Hindlimb muscle (tissue), 1 donor: ENCODE results near the gene KRT86. TPM values are rescaled to one million over a fixed set of nuclear protein-coding genes. Genes with fewer than 3 reads are reported as not detected.
A peak's percentile ranks its signal among the peaks of the same experiment; 100 is the strongest.
"Not testable (repeated sequence)": the region's sequence is repeated elsewhere in the genome, so short reads cannot be mapped to it uniquely, and the experiment has no call there.

Experiments used
- DNase-seq: peaks from one replicate; pipeline ENCODE4 v3.0.0-alpha.2; 2013
- polyA plus RNA-seq: library from polyadenylated mRNA; unstranded; fragments of 120-200 nt; gene quantifications from one replicate; pipeline ENCODE4 v1.2.1, GENCODE V29; 2013; ENCODE audit not compliant: insufficient read length

Gene KRT86
- polyA plus RNA-seq, 1 donor: 0.19 TPM

- no peak for DNase-seq
Measured at GRCh38 chr12:52238916-52239646, 35.4 kb upstream of the KRT86 start.

GRCh38 chr12:52239767-52240166 is 34.7 kb upstream of the KRT86 start:
- DNase-seq: no peak

DNA sequence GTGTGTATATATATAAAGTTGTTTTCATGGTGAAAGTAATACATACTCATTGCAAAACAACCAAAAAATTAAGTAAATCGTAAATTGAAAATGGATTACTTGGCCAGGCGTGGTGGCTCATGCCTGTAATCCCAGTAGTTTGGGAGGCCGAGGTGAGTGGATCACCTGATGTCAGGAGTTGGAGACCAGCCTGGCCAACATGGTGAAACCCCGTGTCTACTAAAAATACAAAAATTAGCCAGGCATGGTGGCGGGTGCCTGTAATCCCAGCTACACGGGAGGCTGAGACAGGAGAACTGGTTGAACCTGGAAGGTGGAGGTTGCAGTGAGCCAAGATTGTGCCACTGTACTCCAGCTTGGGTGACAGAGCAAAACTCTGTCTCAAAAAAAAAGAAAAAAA is 34.2 kb upstream of the KRT86 start:
- DNase-seq: not testable (repeated sequence)

GRCh38 chr12:52241205-52241842 is 33.1 kb upstream of the KRT86 start:
- no peak for DNase-seq

GRCh38 chr12:52242442-52243258 is 31.8 kb upstream of the KRT86 start:
- no peak for DNase-seq

DNA sequence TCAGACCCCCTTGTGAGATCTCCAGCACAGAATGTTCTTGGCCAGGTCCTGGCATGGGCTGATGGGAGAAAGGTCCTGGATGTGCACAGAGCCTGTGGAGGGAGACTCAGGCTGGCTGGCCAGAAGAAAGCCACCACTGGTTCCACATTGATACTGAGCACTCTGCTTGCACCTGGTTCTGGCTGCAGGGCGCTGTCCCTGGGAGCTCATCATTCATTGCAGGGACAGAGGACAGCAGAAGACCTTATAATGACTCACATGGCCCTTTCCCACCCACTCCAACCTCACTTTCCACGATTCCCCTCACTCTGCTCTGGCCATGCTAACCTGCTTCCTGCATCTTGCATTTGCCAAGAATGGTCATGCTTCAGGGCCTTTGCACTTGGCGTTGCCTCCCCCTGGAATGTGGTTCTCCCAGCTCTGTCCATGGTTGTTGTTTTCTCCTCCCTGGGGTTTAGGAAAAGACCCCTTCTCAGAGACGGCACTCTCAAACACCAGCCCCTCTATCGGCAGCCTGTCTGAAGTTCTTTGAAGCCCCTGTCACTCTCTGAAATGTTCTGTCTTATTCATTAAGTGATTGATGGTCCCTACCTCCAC is 31.1 kb upstream of the KRT86 start:
- DNase-seq: no peak

- DNase-seq: peak; percentile 31
Measured at GRCh38 chr12:52243856-52244614, 30.4 kb upstream of the KRT86 start.

- no peak for DNase-seq
Measured at GRCh38 chr12:52244615-52244994, 29.8 kb upstream of the KRT86 start.

DNA sequence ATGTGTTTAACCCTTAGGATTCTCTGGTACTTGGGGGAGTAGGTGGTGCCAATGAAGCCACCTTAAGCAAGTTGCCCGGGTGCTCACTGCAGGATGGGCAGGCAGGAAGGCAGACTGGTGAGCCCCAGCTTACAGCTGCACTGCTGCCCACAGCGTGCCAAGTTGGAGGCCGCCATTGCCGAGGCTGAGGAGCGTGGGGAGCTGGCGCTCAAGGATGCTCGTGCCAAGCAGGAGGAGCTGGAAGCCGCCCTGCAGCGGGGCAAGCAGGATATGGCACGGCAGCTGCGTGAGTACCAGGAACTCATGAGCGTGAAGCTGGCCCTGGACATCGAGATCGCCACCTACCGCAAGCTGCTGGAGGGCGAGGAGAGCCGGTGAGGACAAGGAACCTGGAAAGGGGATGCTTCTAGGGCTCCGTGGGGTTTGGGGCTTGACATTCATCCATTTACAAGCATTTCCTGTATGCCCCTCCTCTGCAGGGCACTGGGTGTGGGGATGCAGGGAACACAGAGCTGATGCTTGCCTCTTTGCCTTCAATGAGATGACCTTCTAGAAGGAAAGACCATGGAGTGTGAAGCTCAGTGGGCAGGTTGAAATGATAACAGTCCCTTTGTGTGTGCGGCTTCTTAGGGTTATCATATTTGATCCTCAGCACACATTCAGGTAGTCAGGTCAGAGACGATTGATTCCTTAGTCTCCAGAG is 29.0 kb upstream of the KRT86 start:
- DNase-seq: no peak

DNA sequence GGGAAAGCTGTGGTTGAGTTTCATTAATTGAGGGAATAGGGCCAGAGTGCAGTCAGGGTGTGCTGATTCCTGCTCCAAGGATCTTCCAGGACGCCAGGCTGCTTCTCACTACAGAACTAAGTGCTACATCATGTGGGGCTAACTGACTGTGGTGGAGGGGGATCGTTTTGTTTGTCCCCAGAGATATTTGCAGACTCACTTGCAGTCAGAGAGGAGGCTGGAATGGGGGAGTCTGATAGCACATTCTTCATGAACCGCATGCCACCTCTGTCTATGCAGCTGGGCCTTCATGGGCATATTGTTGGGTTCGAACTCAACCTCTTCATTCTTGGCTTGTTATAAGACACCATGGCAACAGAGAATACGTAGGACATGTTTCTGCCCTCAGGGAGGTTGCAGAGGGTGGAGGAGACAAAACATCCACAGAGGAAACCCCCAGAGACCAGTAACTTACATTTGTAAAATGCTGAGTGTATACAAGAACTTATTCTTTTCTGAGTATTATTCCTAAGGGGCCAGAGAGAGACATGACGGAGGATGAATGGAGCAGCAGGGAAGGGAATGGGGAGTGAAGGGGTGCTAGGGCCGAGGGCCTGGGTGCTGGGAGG is 28.4 kb upstream of the KRT86 start:
- DNase-seq: no peak

DNA sequence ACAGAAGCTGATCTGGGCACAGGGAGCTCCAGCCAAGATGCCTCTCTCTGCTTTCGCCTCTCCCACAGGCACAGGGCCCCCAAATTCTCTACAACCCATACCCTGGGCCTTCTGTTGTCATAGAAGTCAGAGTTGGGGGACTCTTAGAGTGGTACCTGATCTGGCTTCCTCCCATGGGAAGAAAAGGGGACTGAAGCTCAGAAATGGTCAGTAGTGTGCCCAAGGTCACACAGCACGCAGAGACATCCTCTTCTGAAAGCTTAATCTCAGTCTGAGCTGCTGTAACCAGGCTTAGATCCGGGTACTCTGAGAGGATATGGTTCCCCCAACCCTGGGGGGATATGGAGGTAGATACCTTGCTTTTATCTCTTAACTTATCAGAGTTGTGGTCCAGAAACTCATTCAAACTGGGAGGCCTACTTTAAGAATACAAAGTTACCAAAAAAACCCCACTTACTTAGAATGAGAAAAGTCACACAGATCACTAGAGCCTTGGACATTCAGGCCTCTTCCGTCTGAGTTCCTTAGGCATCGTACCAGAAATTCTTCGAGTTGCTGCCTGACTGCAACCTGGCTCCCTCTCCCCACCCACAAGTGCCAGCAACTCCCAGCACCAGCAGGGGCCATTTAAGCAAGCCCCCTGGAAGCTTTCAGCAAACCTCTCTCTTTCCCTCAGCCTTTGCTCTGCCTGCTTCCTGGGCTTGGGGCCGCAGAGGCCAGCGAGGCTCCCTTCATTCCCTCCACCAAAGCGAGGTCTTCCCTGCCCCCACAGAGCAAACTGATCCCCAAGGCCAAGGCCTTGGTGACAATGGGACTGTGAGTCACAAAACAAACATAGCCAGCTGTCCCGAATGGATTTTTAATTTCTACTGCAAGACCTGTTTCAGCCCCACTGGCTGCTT is 27.5 kb upstream of the KRT86 start:
- no peak for DNase-seq

GRCh38 chr12:52247622-52248540 is 26.6 kb upstream of the KRT86 start:
- DNase-seq: no peak

- DNase-seq: no peak
Measured at GRCh38 chr12:52248541-52249461, 25.6 kb upstream of the KRT86 start.

DNA sequence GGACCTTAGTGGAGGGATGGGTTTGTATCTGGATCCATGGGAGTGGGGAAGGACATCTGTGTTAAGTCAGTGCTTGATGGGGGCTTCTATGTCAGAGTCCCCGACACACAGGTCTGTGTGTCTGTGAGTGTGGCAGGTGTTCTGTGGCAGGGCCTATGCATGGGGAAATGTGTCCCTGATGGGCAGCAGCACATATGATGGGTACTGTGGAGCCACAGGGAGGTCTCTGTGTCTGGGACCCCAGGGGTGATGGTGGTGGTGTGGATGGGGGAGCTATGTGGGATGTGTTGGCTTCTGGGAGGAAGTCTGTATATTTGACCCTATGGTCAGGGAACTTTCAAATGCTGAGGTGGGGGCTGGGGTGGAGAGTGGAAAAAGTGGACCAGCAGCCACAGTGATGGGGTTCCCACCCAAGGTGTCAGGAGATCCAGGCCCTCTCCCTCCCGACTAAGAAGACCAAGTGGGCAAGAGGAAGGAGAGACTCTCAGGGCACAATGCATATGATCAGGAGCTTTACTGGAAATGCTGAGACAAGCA is 24.9 kb upstream of the KRT86 start:
- no peak for DNase-seq

DNA sequence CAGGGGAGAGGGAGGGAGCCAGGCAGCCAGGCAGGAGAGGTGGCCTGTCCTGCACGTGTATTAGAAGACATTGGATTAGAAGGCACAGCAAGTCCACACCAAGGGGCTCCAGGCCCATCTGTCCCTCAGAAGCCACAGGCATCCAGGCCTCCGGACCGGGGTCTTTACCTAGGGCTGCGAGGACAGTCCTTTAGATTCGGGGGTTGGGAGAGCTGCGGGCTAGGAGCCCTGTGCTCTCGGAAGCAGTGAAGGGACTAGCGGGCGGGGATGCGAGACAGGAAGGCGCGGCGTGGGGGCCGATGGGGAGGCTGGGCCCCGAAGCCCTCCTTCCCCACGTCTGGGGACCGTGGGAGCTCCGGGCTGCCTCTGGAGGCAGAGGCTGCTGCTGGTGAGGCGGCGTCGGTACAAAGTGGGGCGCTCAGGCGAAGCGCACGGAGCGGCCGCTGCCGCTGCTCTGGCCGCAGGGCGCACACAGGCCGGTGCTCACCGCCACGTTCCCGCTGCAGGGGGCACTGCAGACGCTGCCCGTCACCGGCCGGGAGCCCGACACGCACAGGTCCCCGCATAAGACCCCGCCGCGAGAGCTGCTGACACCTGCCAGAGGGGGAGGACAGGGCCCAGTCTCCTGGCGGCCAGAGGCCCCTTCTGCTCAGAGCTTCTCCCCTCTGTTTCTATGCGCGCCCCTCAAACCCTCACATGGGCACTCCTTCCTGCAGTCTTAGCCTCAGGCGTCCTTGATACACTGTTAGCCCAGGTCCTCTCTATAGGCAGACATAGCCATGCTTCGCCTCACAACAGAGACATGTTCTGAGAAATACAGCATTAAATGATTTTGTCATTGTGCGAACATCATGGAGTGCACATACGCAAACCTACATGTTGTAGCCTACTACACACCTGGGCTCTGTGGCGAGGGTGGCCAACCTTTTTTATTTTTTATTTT is 24.1 kb upstream of the KRT86 start:
- DNase-seq: no peak

GRCh38 chr12:52251367-52252051 is 22.9 kb upstream of the KRT86 start:
- DNase-seq: no peak
